ENCODE measurements around the gene F8. TPM values are rescaled to one million over a fixed set of nuclear protein-coding genes. Genes with fewer than 3 reads are reported as not detected.

Gene F8
- total RNA-seq, 2 experiments from 2014 or later: 4.1 to 4.2 TPM

DNA sequence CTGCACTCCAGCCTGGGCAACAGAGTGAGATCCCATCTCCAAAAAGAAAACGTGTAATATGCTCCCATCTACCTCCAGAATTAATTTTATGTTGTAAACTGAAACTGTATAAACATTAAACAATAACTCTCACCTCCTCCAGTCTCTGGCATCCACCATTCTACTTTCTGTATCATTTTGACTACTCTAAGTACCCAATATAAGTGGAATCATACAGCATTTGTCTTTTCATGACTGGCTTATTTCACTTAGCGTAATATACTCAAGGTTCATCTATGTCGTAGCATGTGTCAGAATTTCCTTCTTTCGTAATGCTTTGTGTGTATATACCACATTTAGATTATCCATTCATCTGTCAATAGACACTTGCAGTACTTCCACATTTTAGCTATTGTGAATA lies 20.6 kb downstream of the F8 start:
- POLR2A ChIA-PET: no interaction called here
- no peaks in the 10 kb centered on the region for H3K4me1 Mint-ChIP-seq (ENCODE audit: low read depth)
- H3K4me3 Mint-ChIP-seq: no peak overlapping the region
- H3K27me3 Mint-ChIP-seq (ENCODE audit: low read depth): peaks cover 6% of the 10 kb centered on the region
- CTCF ChIA-PET: no interaction called here
- H3K9me3 Mint-ChIP-seq (ENCODE audit: insufficient read depth): no peaks in the 10 kb centered on the region
- no peak for ATAC-seq
- H3K27ac Mint-ChIP-seq: no peak overlapping the region
- H3K36me3 Mint-ChIP-seq (ENCODE audit: low read depth): no peaks in the 10 kb centered on the region
- no peak for DNase-seq

GRCh38 chrX:155000841-155001240 lies 21.7 kb downstream of the F8 start:
- Mint-ChIP-seq H3K27me3 (ENCODE audit: low read depth) (peaks cover 6% of the 10 kb centered on the region), H3K27ac (no peak overlapping the region), H3K9me3 (ENCODE audit: insufficient read depth) (no peaks in the 10 kb centered on the region), H3K4me3 (no peak overlapping the region), H3K36me3 (ENCODE audit: low read depth) (no peaks in the 10 kb centered on the region), H3K4me1 (ENCODE audit: low read depth) (no peaks in the 10 kb centered on the region)
- ChIA-PET POLR2A (no interaction called here), CTCF (no interaction called here)
- ATAC-seq (no peak), DNase-seq (no peak)

- DNase-seq: no peak
- ATAC-seq: no peak
- no peaks in the 10 kb centered on the region for H3K4me1 Mint-ChIP-seq (ENCODE audit: low read depth)
- no peaks in the 10 kb centered on the region for H3K9me3 Mint-ChIP-seq (ENCODE audit: insufficient read depth)
- peaks cover 4% of the 10 kb centered on the region for H3K27me3 Mint-ChIP-seq (ENCODE audit: low read depth)
- CTCF ChIA-PET: no interaction called here
- H3K27ac Mint-ChIP-seq: no peak overlapping the region
- POLR2A ChIA-PET: no interaction called here
- no peaks in the 10 kb centered on the region for H3K36me3 Mint-ChIP-seq (ENCODE audit: low read depth)
- H3K4me3 Mint-ChIP-seq: no peak overlapping the region
These were observed 24.2 kb downstream of the F8 start for GRCh38 chrX:154998204-154998880.

DNA sequence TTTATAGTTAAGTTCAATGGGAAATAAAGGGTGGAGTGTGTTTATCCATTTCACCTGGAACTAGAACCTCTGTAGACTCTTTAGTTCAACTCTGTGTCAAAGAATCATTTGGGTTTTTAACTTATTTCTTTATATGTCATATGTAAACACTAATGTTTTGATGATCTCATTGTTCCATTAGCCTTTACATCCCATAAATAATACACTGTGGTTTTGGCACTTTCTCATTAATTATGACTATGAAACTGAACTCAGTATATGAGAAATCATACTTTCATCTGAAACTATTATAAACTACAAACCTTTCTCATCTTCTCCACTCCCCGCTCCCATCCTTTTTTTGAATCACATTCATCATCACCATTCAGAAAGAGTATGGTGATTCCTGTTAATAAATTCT lies 31.0 kb downstream of the F8 start:
- Mint-ChIP-seq H3K27ac (no peak overlapping the region), H3K4me3 (no peak overlapping the region), H3K27me3 (ENCODE audit: low read depth) (peaks cover 4% of the 10 kb centered on the region), H3K36me3 (ENCODE audit: low read depth) (no peaks in the 10 kb centered on the region), H3K4me1 (ENCODE audit: low read depth) (no peaks in the 10 kb centered on the region), H3K9me3 (ENCODE audit: insufficient read depth) (no peaks in the 10 kb centered on the region)
- DNase-seq (no peak), ATAC-seq (no peak)
- POLR2A ChIA-PET: no interaction called here
- CTCF ChIA-PET: interaction anchor here (4.1 kb wide), 1 partner anchor 74 kb away, joined by 11 read pairs; no protein-coding TSS in a partner anchor

DNA sequence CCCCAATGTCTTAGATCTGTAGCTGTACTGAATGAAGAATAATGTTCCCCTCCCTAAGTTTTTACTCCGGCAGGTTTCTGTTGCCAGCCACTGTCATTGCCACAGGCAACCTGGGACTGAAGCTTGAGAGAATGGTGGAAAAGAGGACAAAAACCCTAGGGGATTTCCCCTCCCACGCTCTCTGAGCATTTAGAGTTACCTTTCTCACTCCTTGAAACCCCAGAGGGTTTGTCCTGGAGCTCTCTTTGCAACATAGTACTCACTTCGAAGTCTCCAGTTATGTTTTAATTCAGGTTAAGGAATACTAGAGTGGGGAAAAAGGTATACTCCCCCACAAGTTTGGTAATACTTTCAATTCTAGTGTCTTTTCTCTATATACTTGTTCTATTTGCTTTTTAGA lies 31.5 kb downstream of the F8 start:
- ATAC-seq (no peak), DNase-seq (no peak)
- Mint-ChIP-seq H3K4me1 (ENCODE audit: low read depth) (no peaks in the 10 kb centered on the region), H3K9me3 (ENCODE audit: insufficient read depth) (no peaks in the 10 kb centered on the region), H3K27me3 (ENCODE audit: low read depth) (peaks cover 4% of the 10 kb centered on the region), H3K36me3 (ENCODE audit: low read depth) (no peaks in the 10 kb centered on the region), H3K27ac (no peak overlapping the region), H3K4me3 (no peak overlapping the region)
- CTCF ChIA-PET: interaction anchor here (1.0 to 4.1 kb wide), 2 partner anchors 66 to 73 kb away, joined by 4 to 11 read pairs; no protein-coding TSS in a partner anchor
- POLR2A ChIA-PET: no interaction called here

DNA sequence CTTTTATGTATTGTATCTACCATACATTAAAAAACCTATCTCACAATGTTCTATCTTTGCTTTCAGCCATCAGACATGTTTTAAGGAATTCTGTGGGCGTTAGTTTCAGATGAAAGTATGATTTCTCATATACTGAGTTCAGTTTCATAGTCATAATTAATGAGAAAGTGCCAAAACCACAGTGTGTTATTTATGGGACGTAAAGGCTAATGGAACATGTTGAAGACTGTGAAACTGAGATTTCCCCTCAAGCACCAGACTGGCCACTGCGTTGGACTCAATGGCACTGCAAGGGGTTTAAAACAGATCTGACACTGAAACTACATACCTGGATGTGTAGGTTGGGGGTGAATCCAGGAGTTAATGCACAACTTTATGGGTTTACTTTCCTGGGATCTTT lies 32.0 kb downstream of the F8 start:
- H3K4me3 Mint-ChIP-seq: no peak overlapping the region
- ChIA-PET CTCF (interaction anchor here (1.0 to 4.1 kb wide), 2 partner anchors 66 to 73 kb away, joined by 4 to 11 read pairs; no protein-coding TSS in a partner anchor), POLR2A (no interaction called here)
- ATAC-seq (no peak), DNase-seq (no peak)
- H3K36me3 Mint-ChIP-seq (ENCODE audit: low read depth): no peaks in the 10 kb centered on the region
- H3K27me3 Mint-ChIP-seq (ENCODE audit: low read depth): peaks cover 4% of the 10 kb centered on the region
- no peaks in the 10 kb centered on the region for H3K9me3 Mint-ChIP-seq (ENCODE audit: insufficient read depth)
- no peaks in the 10 kb centered on the region for H3K4me1 Mint-ChIP-seq (ENCODE audit: low read depth)
- H3K27ac Mint-ChIP-seq: no peak overlapping the region

DNA sequence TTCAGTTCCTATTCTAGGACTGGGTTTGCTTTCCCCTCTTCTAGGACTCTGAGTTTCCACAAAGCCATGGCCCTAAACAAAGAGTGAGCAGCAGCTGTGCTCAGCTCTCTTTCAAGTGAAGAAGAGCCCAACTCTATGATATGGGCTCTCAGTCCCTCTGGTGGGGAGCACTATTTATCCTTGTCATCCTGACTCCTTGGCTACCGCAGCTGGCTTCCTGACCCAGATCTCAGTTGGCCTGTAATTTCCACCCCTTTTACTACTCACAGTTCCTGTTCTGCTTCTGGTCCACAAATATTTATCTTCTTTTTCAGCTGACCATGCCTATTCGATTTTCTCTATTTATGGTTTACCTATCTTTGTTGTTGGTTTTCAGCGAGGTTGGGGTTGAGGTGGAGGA lies 33.8 kb downstream of the F8 start:
- DNase-seq: no peak
- ChIA-PET POLR2A (no interaction called here), CTCF (interaction anchor here (1.4 to 4.1 kb wide), 3 partner anchors 68 to 160 kb away, joined by 7 to 18 read pairs (median 11); no protein-coding TSS in a partner anchor)
- Mint-ChIP-seq H3K4me1 (ENCODE audit: low read depth) (no peaks in the 10 kb centered on the region), H3K27me3 (ENCODE audit: low read depth) (peaks cover 4% of the 10 kb centered on the region), H3K4me3 (no peak overlapping the region), H3K36me3 (ENCODE audit: low read depth) (no peaks in the 10 kb centered on the region), H3K9me3 (ENCODE audit: insufficient read depth) (no peaks in the 10 kb centered on the region), H3K27ac (no peak overlapping the region)
- ATAC-seq: no peak

DNA sequence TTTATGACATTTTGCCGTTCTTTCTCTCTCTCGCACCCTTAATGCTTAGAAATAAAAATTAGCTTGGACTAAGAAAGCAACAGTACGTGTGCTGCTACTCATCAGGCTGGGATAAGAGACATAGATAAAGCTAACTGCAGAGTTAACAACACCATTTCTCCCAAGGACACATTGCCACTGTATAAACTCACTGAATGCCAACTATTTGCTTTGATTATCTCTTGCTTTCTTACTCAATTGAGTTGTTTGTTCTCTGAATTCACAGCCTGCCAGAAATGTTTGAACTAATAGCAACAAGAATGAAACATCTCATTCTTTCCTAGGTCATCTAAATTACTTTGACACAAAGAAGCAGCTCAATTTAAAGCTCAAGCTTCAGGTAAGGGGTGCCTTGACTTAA lies 34.6 kb downstream of the F8 start:
- no peaks in the 10 kb centered on the region for H3K36me3 Mint-ChIP-seq (ENCODE audit: low read depth)
- no peaks in the 10 kb centered on the region for H3K4me1 Mint-ChIP-seq (ENCODE audit: low read depth)
- H3K27me3 Mint-ChIP-seq (ENCODE audit: low read depth): peaks cover 4% of the 10 kb centered on the region
- ChIA-PET POLR2A (no interaction called here), CTCF (interaction anchor here (0.7 to 4.1 kb wide), 5 partner anchors 29 to 161 kb away, joined by 3 to 18 read pairs (median 7); no protein-coding TSS in a partner anchor)
- no peaks in the 10 kb centered on the region for H3K9me3 Mint-ChIP-seq (ENCODE audit: insufficient read depth)
- ATAC-seq (no peak), DNase-seq (no peak)
- no peak overlapping the region for H3K27ac Mint-ChIP-seq
- no peak overlapping the region for H3K4me3 Mint-ChIP-seq

DNA sequence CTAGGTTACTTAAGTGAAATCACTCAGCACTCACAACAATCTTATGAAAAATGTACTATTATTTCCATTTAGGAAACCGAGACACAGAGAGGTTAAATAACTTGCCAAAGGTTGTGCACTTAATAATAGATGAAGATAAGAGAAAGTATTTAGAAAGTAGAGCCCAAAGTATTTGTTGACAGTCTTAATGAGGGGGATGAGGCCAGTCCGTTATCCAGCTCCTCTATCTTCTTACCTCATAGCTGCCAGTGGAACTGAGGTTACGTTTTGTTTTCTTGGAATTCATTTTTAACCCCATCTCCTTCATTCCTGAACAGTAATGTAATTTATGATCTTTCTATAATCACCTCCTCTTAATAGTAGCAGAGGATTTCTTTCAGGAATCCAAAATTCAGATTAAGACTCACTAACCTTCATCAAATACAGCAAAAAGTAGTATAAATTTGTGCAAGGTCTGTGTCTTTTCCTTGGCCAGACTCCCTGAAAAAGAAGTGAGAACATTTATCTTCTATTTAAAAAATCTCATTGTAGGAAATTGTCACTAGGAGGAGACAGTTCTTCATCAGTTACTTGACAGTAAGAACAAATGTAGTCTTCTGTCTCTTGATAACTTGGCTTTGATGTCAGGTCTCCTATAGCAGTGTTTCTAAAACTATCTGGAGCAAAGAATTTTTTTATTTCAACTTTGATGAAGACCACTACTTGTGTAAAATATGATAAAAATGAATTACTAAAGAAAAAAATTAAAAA lies 35.5 kb downstream of the F8 start:
- CTCF ChIA-PET: interaction anchor here (0.7 to 4.1 kb wide), 5 partner anchors 69 to 77 kb away, joined by 3 to 18 read pairs (median 11); no protein-coding TSS in a partner anchor

DNA sequence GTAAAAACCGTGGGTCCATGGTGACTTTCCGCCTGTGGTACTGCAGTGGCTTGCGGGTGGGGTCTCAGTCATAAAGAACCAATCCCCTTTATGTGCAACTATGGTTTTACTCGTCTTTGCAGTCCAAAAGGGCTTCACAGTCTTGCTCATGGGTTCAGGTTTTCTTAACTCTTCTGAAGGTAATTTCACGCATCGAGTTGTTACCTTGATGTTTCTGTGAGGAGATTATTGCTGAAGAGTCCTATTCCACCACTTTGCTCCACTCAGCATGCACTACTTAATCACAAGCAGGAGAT lies 41.5 kb downstream of the F8 start:
- Mint-ChIP-seq H3K4me1 (ENCODE audit: low read depth) (peaks cover 22% of the 10 kb centered on the region), H3K9me3 (ENCODE audit: insufficient read depth) (no peaks in the 10 kb centered on the region), H3K4me3 (peak overlapping the region; percentile 79), H3K27ac (peak overlapping the region; percentile 90), H3K36me3 (ENCODE audit: low read depth) (peaks cover 3% of the 10 kb centered on the region), H3K27me3 (ENCODE audit: low read depth) (no peaks in the 10 kb centered on the region)
- no peak for ATAC-seq
- ChIA-PET CTCF (interaction anchor here (1.2 to 3.9 kb wide), 5 partner anchors 38 to 168 kb away, joined by 3 to 12 read pairs (median 5); no protein-coding TSS in a partner anchor), POLR2A (no interaction called here)
- DNase-seq: no peak

More for the DNA sequence above, 35.5 kb downstream of the F8 start:
- no peak overlapping the region for H3K27ac Mint-ChIP-seq
- no peaks in the 10 kb centered on the region for H3K36me3 Mint-ChIP-seq (ENCODE audit: low read depth)
- DNase-seq: no peak
- H3K4me3 Mint-ChIP-seq: no peak overlapping the region
- no peak for ATAC-seq
- H3K4me1 Mint-ChIP-seq (ENCODE audit: low read depth): no peaks in the 10 kb centered on the region
- H3K9me3 Mint-ChIP-seq (ENCODE audit: insufficient read depth): no peaks in the 10 kb centered on the region
- POLR2A ChIA-PET: no interaction called here
- peaks cover 4% of the 10 kb centered on the region for H3K27me3 Mint-ChIP-seq (ENCODE audit: low read depth)

- POLR2A ChIA-PET: no interaction called here
- DNase-seq (peak; percentile 85), ATAC-seq (peak; percentile 98)
- Mint-ChIP-seq H3K4me1 (ENCODE audit: low read depth) (peaks cover 22% of the 10 kb centered on the region), H3K27me3 (ENCODE audit: low read depth) (no peaks in the 10 kb centered on the region), H3K9me3 (ENCODE audit: insufficient read depth) (no peaks in the 10 kb centered on the region), H3K36me3 (ENCODE audit: low read depth) (peaks cover 3% of the 10 kb centered on the region), H3K27ac (peak overlapping the region; percentile 90), H3K4me3 (peak overlapping the region; percentile 79)
- CTCF ChIA-PET: interaction anchor here (0.6 to 3.9 kb wide), 13 partner anchors 39 to 235 kb away, joined by 3 to 19 read pairs (median 3); partner anchors contain the start of gene VBP1
These were observed 42.0 kb downstream of the F8 start for GRCh38 chrX:154980330-154981115.

- Mint-ChIP-seq H3K27me3 (ENCODE audit: low read depth) (no peaks in the 10 kb centered on the region), H3K9me3 (ENCODE audit: insufficient read depth) (no peaks in the 10 kb centered on the region), H3K27ac (no peak overlapping the region), H3K4me3 (no peak overlapping the region), H3K4me1 (ENCODE audit: low read depth) (peaks cover 22% of the 10 kb centered on the region), H3K36me3 (ENCODE audit: low read depth) (peaks cover 3% of the 10 kb centered on the region)
- DNase-seq (no peak), ATAC-seq (no peak)
- ChIA-PET CTCF (interaction anchor here (0.7 to 3.9 kb wide), 12 partner anchors 40 to 236 kb away, joined by 3 to 19 read pairs (median 3); partner anchors contain the start of gene VBP1), POLR2A (no interaction called here)
These were observed 42.9 kb downstream of the F8 start for GRCh38 chrX:154979629-154980028.
